HG03457 (cell line): Measurements from ENCODE around the gene KATNAL1.
"Not testable (repeated sequence)": the region's sequence is repeated elsewhere in the genome, so short reads cannot be mapped to it uniquely, and the experiment has no call there.

ENCODE experiments used
- ATAC-seq: cut with Tn5 transposase; IDR thresholded peaks from one replicate; pipeline ENCODE4 v1.9.1; 2021; ENCODE audit warnings: moderate number of reproducible peaks; ENCODE audit not compliant: unreplicated experiment

Gene KATNAL1

GRCh38 chr13:30295116-30295515 is 12.2 kb downstream of the KATNAL1 start:
- ATAC-seq: no peak

GRCh38 chr13:30294004-30294403 is 13.3 kb downstream of the KATNAL1 start:
- no peak for ATAC-seq

- no peak for ATAC-seq
These were observed 15.0 kb downstream of the KATNAL1 start for GRCh38 chr13:30292325-30292724.

GRCh38 chr13:30290812-30291436 is 16.4 kb downstream of the KATNAL1 start:
- ATAC-seq: no peak

GRCh38 chr13:30289533-30289932 is 17.8 kb downstream of the KATNAL1 start:
- no peak for ATAC-seq

- not testable (repeated sequence) for ATAC-seq
These were observed 21.3 kb downstream of the KATNAL1 start for GRCh38 chr13:30286059-30286458.

GRCh38 chr13:30276178-30276577 is 31.2 kb downstream of the KATNAL1 start:
- no peak for ATAC-seq

- no peak for ATAC-seq
These were observed 33.3 kb downstream of the KATNAL1 start for GRCh38 chr13:30274083-30274482.

- ATAC-seq: not testable (repeated sequence)
These were observed 37.3 kb downstream of the KATNAL1 start for GRCh38 chr13:30270035-30270434.

GRCh38 chr13:30268673-30269072 is 38.7 kb downstream of the KATNAL1 start:
- no peak for ATAC-seq

- ATAC-seq: no peak
These were observed 40.6 kb downstream of the KATNAL1 start for GRCh38 chr13:30266756-30267155.

GRCh38 chr13:30259149-30259733 is 48.1 kb downstream of the KATNAL1 start:
- ATAC-seq: not testable (repeated sequence)

- ATAC-seq: no peak
These were observed 49.8 kb downstream of the KATNAL1 start for GRCh38 chr13:30257468-30258099.

- no peak for ATAC-seq
These were observed 50.5 kb downstream of the KATNAL1 start for GRCh38 chr13:30256713-30257467.

GRCh38 chr13:30255696-30256095 is 51.7 kb downstream of the KATNAL1 start:
- ATAC-seq: no peak

- no peak for ATAC-seq
These were observed 53.5 kb downstream of the KATNAL1 start for GRCh38 chr13:30253830-30254229.

- no peak for ATAC-seq
These were observed 59.9 kb downstream of the KATNAL1 start for GRCh38 chr13:30247406-30247805.

GRCh38 chr13:30241532-30241931 is 65.8 kb downstream of the KATNAL1 start:
- ATAC-seq: peak; percentile 79

- ATAC-seq: no peak
These were observed 66.7 kb downstream of the KATNAL1 start for GRCh38 chr13:30240608-30241007.

- ATAC-seq: no peak
These were observed 72.1 kb downstream of the KATNAL1 start for GRCh38 chr13:30235216-30235615.

- ATAC-seq: no peak
These were observed 72.7 kb downstream of the KATNAL1 start for GRCh38 chr13:30234619-30235162.
